PFSK-1 (cell line): ENCODE results near the gene SLC6A17.

Experiments
- POLR2AphosphoS5 ChIP-seq: IDR thresholded peaks from 2 replicates; pipeline ENCODE4 v1.6.1; 2012; ENCODE audit warnings: low read depth, mild to moderate bottlenecking, control low read depth, low read length, moderate library complexity
- SIN3A ChIP-seq: IDR thresholded peaks from 2 replicates; pipeline ENCODE4 v1.6.1; 2012; ENCODE audit warnings: mild to moderate bottlenecking, low read length, moderate library complexity, borderline replicate concordance; ENCODE audit not compliant: insufficient read depth
- TAF1 ChIP-seq: IDR thresholded peaks from 2 replicates; pipeline ENCODE4 v1.6.1; 2012; ENCODE audit warnings: low read length, control low read depth, borderline replicate concordance; ENCODE audit not compliant: insufficient read depth

GRCh38 chr1:110186558-110186957, 36.3 kb downstream of the SLC6A17 start:
- TF ChIP-seq SIN3A (no peak), POLR2AphosphoS5 (no peak), TAF1 (no peak)
